K562 (cell line): Measurements from ENCODE around the gene SART1. TPM values are rescaled to one million over a fixed set of nuclear protein-coding genes. Genes with fewer than 3 reads are reported as not detected.

Experiments
- BCL6 ChIP-seq: fragments of 250-450 bp; sonication (Bioruptor Pico); IDR thresholded peaks from 2 replicates; pipeline ENCODE4 v1.4.0; 2020
- BDP1 ChIP-seq: IDR thresholded peaks from 3 replicates; pipeline ENCODE4 v1.6.1; 2011; ENCODE audit not compliant: insufficient read length, insufficient read depth
- KAT8 ChIP-seq: fragments of 450-650 bp; IDR thresholded peaks from 2 replicates; pipeline ENCODE4 v1.6.1; 2016; ENCODE audit warnings: low read depth, mild to moderate bottlenecking
- KDM4B ChIP-seq, 2 experiments: fragments of 450-650 bp in 1 of 2; sonication (generic) in 1 of 2; IDR thresholded peaks; 2 replicates each; pipeline ENCODE4 v1.6.1; 2016 to 2017; ENCODE audit warnings: borderline replicate concordance in 2 of 2, antibody characterized with exemption in 1 of 2, low read depth in 1 of 2, mild to moderate bottlenecking in 1 of 2
- MCM2 ChIP-seq: fragments of 450-650 bp; IDR thresholded peaks from 2 replicates; pipeline ENCODE4 v1.6.1; 2017; ENCODE audit warnings: low read depth, mild to moderate bottlenecking
- NR1H2 ChIP-seq: sonication (generic); formaldehyde crosslinking; IDR thresholded peaks from 2 replicates; pipeline ENCODE4 v1.4.0; 2020; ENCODE audit warnings: mild to moderate bottlenecking, missing genetic modification reagents
- RBM39 ChIP-seq: fragments of 200-400 bp; formaldehyde crosslinking; optimal IDR thresholded peaks from 2 replicates; pipeline ENCODE3; 2018; ENCODE audit warnings: low read depth, low read length
- RCOR1 ChIP-seq, 2 experiments: IDR thresholded peaks; 2 replicates each; pipeline ENCODE4 v1.6.1; 2012; ENCODE audit warnings: low read depth in 2 of 2, low read length in 2 of 2, borderline replicate concordance in 1 of 2, improper control_type of control experiment in 1 of 2
- TFAM ChIP-seq: fragments of 250-450 bp; sonication (Bioruptor Pico); conservative IDR thresholded peaks from 2 replicates; pipeline ENCODE4 v1.5.0; 2021; ENCODE audit warnings: mild to moderate bottlenecking, moderate library complexity
- ZFP36 ChIP-seq: fragments of 150-350 bp; IDR thresholded peaks from 2 replicates; pipeline ENCODE4 v1.6.1; 2018; ENCODE audit warnings: low read length, low read depth; ENCODE audit not compliant: partially characterized antibody
- ZNF232 ChIP-seq: sonication (generic); formaldehyde crosslinking; IDR thresholded peaks from 2 replicates; pipeline ENCODE4 v1.8.0; 2022; ENCODE audit warnings: mild to moderate bottlenecking, missing genetic modification reagents
- ZNF407 ChIP-seq: fragments of 450-650 bp; IDR thresholded peaks from 2 replicates; pipeline ENCODE4 v1.6.1; 2016; ENCODE audit warnings: low read depth
- polyA plus RNA-seq, 8 experiments: library from polyadenylated mRNA; depleted of rRNA in 4 of 8; stranded (reverse) in 5 of 8; unstranded in 3 of 8; fragments of >200 nt; fragmentation: Nextera tagmentation in 2 of 8; fragmentation: Illumina TruSeq in 1 of 8; extraction: Ambion mirVana in 2 of 8; extraction: Trizol in 1 of 8; gene quantifications; 2 replicates each; pipeline versions ENCODE4 v1.2.1 to v1.2.3, GENCODE V29; 2011 to 2014; ENCODE audit warnings: inconsistent platforms in 1 of 8, missing spikeins in 1 of 8
- total RNA-seq, 7 experiments: library from RNA; depleted of rRNA in 6 of 7; stranded (reverse); fragments of >200 nt in 6 of 7; fragmentation: Illumina TruSeq in 2 of 7; extraction: Trizol in 2 of 7; gene quantifications; 2 replicates each; pipeline versions ENCODE4 v1.2.1 to v1.2.3, GENCODE V29; 2011 to 2021; ENCODE audit warnings: low replicate concordance in 1 of 7
- TF ChIP-seq, protein P1 (sequence below): fragments of 250-450 bp; sonication (Bioruptor Pico); IDR thresholded peaks from 2 replicates; pipeline ENCODE4 v1.8.0; 2022; ENCODE audit warnings: inconsistent platforms, mild to moderate bottlenecking, moderate library complexity, borderline replicate concordance
- TF ChIP-seq, protein P2 (sequence below): fragments of 250-450 bp; sonication (Bioruptor Pico); IDR thresholded peaks from 2 replicates; pipeline ENCODE4 v1.8.0; 2021; ENCODE audit warnings: moderate library complexity, mild to moderate bottlenecking, inconsistent platforms

Gene SART1
- total and polyA plus RNA-seq, 9 of the 15 experiments (the other 6 are each of a cell fraction or from before 2014, with no cell fraction given): 4.8 to 84.1 (median 31.7) TPM

DNA sequence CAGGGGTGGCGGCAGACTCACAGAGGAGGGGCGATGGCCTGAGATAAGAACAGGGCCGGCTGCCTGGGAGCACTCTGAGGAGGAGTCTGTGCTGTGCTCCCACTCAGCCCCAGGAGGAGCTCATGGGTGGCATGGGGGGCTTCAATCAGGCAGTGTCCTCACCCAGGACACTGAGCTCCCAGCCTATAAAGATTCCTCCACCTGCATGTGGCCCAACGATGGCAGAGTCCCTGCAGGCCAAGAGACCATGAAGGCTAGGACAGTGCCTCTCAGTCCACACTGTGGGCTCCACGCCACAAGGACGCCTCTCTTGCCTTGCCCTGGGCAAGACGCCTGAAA, 52.2 kb downstream of the SART1 start (continued):
- TF ChIP-seq KAT8 (no peak), KDM4B (IDR thresholded peaks at IDR 0.05; ENCODE audit: borderline replicate concordance in 2 of 2, low read depth in 1 of 2) (no peak), ZNF407 (no peak), BDP1 (no peak), RBM39 (no peak), RCOR1 (IDR thresholded peaks at IDR 0.05; ENCODE audit: borderline replicate concordance in 1 of 2, low read depth in 2 of 2, low read length in 2 of 2) (peak in 1 of 2 experiments; percentile 17; a peak in 1 of 4 replicates), ZNF232 (CRISPR knock-in tag) (0 out of 2 replicates have a peak, but pooled peaks have one; percentile 12), BCL6 (no peak), MCM2 (peak; percentile 88), ZFP36 (peak; percentile 41), NR1H2 (0 out of 2 replicates have a peak, but pooled peaks have one; percentile 2), TFAM (CRISPR knock-in tag) (no peak)
- TF ChIP-seq, protein P1, sequence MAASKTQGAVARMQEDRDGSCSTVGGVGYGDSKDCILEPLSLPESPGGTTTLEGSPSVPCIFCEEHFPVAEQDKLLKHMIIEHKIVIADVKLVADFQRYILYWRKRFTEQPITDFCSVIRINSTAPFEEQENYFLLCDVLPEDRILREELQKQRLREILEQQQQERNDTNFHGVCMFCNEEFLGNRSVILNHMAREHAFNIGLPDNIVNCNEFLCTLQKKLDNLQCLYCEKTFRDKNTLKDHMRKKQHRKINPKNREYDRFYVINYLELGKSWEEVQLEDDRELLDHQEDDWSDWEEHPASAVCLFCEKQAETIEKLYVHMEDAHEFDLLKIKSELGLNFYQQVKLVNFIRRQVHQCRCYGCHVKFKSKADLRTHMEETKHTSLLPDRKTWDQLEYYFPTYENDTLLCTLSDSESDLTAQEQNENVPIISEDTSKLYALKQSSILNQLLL (CRISPR knock-in tag): no peak
- TF ChIP-seq, protein P2, sequence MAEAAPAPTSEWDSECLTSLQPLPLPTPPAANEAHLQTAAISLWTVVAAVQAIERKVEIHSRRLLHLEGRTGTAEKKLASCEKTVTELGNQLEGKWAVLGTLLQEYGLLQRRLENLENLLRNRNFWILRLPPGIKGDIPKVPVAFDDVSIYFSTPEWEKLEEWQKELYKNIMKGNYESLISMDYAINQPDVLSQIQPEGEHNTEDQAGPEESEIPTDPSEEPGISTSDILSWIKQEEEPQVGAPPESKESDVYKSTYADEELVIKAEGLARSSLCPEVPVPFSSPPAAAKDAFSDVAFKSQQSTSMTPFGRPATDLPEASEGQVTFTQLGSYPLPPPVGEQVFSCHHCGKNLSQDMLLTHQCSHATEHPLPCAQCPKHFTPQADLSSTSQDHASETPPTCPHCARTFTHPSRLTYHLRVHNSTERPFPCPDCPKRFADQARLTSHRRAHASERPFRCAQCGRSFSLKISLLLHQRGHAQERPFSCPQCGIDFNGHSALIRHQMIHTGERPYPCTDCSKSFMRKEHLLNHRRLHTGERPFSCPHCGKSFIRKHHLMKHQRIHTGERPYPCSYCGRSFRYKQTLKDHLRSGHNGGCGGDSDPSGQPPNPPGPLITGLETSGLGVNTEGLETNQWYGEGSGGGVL (CRISPR knock-in tag): no peak
